ENCODE results near the gene TTC23. TPM values are rescaled to one million over a fixed set of nuclear protein-coding genes. Genes with fewer than 3 reads are reported as not detected.

Gene TTC23
- total RNA-seq, 1 donor from 2014 or later = 19.1 TPM

DNA sequence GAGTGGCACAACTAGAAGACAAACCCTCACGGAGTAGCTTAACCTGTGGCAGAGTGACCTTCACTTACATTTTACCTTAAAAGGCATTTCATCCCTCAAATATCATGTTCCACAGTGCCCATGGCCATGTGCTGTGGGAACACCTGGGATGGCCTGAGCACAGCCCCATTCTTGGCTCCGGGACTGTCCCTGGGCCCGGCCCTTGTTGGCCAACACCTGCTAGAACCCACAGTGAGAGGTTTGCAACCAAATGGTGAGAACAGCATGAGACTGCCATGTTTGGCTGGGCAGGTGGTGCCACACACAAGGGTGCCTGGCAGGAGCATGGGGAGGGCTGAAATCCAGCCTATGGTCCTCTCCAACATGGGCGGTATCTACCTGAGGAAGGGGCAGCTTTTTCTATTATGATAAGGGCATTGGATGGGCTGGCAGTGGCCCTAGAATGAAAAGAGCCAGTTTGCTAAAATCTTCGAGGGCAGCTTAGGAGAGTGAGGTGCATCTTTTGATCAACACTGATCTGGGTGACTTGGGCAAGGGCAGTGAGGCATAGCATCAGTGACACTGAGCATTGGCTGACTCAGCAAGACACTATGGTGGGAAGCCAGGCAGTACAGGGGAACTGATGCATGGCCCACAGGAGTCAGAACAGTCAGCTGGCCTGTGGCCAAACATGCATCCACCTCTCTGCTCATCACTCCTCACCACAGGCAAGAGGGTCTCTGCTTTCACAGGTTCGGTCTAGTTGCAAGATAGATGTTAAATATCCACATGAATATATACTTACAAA is 90.6 kb downstream of the TTC23 start:
- ATAC-seq (peak; percentile 9), DNase-seq (no peak)
- intact Hi-C loops (cut with DNase I) = no loop called here
- no peaks in the 10 kb centered on the region for H3K27me3 ChIP-seq
- TF ChIP-seq, protein P1, sequence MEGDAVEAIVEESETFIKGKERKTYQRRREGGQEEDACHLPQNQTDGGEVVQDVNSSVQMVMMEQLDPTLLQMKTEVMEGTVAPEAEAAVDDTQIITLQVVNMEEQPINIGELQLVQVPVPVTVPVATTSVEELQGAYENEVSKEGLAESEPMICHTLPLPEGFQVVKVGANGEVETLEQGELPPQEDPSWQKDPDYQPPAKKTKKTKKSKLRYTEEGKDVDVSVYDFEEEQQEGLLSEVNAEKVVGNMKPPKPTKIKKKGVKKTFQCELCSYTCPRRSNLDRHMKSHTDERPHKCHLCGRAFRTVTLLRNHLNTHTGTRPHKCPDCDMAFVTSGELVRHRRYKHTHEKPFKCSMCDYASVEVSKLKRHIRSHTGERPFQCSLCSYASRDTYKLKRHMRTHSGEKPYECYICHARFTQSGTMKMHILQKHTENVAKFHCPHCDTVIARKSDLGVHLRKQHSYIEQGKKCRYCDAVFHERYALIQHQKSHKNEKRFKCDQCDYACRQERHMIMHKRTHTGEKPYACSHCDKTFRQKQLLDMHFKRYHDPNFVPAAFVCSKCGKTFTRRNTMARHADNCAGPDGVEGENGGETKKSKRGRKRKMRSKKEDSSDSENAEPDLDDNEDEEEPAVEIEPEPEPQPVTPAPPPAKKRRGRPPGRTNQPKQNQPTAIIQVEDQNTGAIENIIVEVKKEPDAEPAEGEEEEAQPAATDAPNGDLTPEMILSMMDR (IDR thresholded peaks at IDR 0.05) = no peak
- peaks cover 39% of the 10 kb centered on the region for H3K36me3 ChIP-seq
- H3K4me1 ChIP-seq = no peaks in the 10 kb centered on the region
- H3K4me3 ChIP-seq = no peak overlapping the region
- no peak overlapping the region for H3K27ac ChIP-seq
- H3K9me3 ChIP-seq = no peaks in the 10 kb centered on the region

DNA sequence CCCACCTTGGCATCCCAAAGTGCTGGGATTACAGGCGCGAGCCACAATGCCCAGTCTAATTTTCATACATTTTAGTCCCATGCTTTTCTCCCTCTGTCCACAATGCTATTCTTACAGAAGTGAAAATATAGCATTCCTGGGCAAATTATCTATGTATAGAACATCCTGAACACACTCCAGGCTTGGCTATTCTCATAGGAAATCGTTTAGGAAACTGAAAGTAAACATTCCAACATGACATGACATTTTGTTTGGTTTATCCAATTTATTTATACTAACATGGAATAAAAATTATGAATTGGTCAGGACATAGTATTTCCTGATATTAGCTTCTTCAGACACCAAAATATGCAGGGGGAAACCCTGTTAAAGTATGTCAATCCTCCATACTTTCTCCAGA is 91.9 kb downstream of the TTC23 start:
- TF ChIP-seq, protein P1 (IDR thresholded peaks at IDR 0.05) = no peak
- intact Hi-C loops (cut with DNase I) = no loop called here

DNA sequence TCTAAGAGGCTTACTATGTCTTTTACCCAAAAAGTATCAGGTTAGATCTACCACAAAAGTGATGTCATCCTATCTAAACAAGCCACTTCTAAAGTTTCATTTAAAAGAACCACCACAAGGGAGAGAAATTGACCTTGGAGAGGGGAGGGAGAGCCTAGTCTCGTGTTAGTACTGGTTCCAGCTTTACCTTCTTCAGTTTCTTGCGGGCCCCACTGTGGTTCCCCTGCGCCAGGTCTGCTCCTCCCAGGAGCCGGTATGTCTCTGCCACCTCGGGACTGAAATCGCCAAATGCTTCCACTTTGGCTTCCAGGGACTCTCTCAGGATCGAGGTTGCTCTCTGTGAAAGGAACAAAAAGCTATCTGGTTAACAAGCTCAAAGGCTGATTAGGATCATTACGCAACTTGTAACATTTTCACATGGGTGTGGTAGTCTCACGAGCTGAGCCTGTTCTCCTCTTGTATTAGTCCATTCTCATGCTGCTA is 93.4 kb downstream of the TTC23 start:
- H3K36me3 ChIP-seq = peaks cover 30% of the 10 kb centered on the region
- DNase-seq (no peak), ATAC-seq (peak; percentile 16)
- intact Hi-C loops (cut with DNase I) = no loop called here
- no peaks in the 10 kb centered on the region for H3K4me1 ChIP-seq
- H3K4me3 ChIP-seq = no peak overlapping the region
- no peak overlapping the region for H3K27ac ChIP-seq
- TF ChIP-seq, protein P1 (IDR thresholded peaks at IDR 0.05) = no peak
- H3K27me3 ChIP-seq = no peaks in the 10 kb centered on the region
- H3K9me3 ChIP-seq = no peaks in the 10 kb centered on the region

More for the DNA sequence above, 91.9 kb downstream of the TTC23 start:
- Histone ChIP-seq H3K4me1 (no peaks in the 10 kb centered on the region), H3K4me3 (no peak overlapping the region), H3K27ac (no peak overlapping the region), H3K9me3 (no peaks in the 10 kb centered on the region), H3K36me3 (peaks cover 37% of the 10 kb centered on the region), H3K27me3 (no peaks in the 10 kb centered on the region)
- no peak for DNase-seq
- ATAC-seq = no peak

DNA sequence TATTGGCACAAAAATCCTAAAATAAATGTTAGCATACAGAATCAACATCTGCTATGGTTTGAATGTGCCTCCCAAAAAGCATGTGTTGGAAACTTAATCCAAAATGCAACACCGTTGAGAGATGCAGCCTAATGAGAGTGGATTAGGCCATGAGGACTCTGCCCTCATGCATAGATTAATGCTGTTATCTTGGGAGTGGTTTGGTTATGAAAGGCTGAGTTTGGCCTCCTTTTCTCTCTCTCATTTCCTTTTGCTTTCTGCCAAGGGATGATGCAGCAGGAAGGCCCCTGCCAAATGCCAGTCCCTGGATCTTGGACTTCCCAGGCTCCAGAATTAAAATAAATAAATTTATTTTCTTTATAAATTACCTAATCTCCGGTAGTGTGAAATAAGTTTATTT is 95.1 kb downstream of the TTC23 start:
- Histone ChIP-seq H3K27ac (no peak overlapping the region), H3K27me3 (no peaks in the 10 kb centered on the region), H3K36me3 (peaks cover 21% of the 10 kb centered on the region), H3K4me1 (no peaks in the 10 kb centered on the region), H3K9me3 (no peaks in the 10 kb centered on the region), H3K4me3 (no peak overlapping the region)
- intact Hi-C loops (cut with DNase I) = no loop called here
- TF ChIP-seq, protein P1 (IDR thresholded peaks at IDR 0.05) = no peak
- DNase-seq = no peak
- ATAC-seq = no peak

DNA sequence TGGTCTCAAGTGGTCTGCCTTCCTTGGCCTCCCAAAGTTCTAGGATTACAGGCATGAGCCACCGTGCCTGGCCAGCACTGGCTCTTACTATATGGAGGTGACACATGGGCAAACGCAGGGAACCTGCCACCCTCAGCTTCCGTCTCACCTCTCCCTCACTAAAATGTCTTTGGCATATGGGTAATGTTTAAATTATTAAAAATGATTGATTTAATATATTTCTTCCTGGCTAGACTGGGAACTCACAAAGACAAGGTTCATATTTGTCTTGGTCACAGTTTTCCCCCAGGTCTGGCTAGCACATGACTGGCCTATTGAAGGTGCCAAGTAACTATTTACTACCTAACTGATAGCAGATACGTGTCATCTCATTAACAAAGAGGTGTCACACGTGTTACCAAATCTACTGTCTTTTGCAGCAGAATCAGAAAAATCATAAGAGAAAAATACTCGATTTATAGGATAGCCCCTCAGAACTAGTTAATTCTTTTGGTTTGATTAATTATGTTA is 96.3 kb downstream of the TTC23 start:
- Histone ChIP-seq H3K36me3 (peaks cover 18% of the 10 kb centered on the region), H3K27me3 (no peaks in the 10 kb centered on the region), H3K9me3 (no peaks in the 10 kb centered on the region), H3K4me1 (no peaks in the 10 kb centered on the region), H3K4me3 (no peak overlapping the region), H3K27ac (no peak overlapping the region)
- DNase-seq = no peak
- TF ChIP-seq, protein P1 (IDR thresholded peaks at IDR 0.05) = no peak
- intact Hi-C loops (cut with DNase I) = no loop called here
- no peak for ATAC-seq

Measured in upper lobe of right lung (tissue), 1 donor.